SU-DHL-6 (cell line): Measurements from ENCODE around the gene MAML3.

ENCODE experiments used
- H2AFZ ChIP-seq: fragments of 200-600 bp; sonication (generic); 2 replicates; pipeline ENCODE4 v1.6.1; 2014; ENCODE audit warnings: low read depth, mild to moderate bottlenecking, moderate library complexity, mixed read lengths, antibody characterized with exemption, low read length; ENCODE audit not compliant: severe bottlenecking
- H3F3A ChIP-seq: fragments of 200-600 bp; shearing (Covaris generic); 2 replicates; pipeline ENCODE4 v1.6.0; 2016; ENCODE audit warnings: antibody characterized with exemption, mild to moderate bottlenecking; ENCODE audit not compliant: insufficient read depth
- H3K27ac ChIP-seq: fragments of 200-600 bp; sonication (generic); 2 replicates; pipeline ENCODE4 v1.5.1; 2016; ENCODE audit warnings: low read depth, mild to moderate bottlenecking, low read length, moderate library complexity, mixed read lengths
- H3K27me3 ChIP-seq: fragments of 200-600 bp; sonication (generic), shearing (Covaris generic); 2 replicates; pipeline ENCODE4 v1.6.0; 2014; ENCODE audit warnings: mild to moderate bottlenecking, low read length
- H3K36me3 ChIP-seq: fragments of 200-600 bp; sonication (generic); 2 replicates; pipeline ENCODE4 v1.6.1; 2014; ENCODE audit warnings: mild to moderate bottlenecking, low read length, mixed read lengths
- H3K4me2 ChIP-seq: fragments of 300-600, 200-600 bp; shearing (Covaris generic), sonication (generic); 2 replicates; pipeline ENCODE4 v1.6.0; 2014; ENCODE audit warnings: low read length, low read depth, mild to moderate bottlenecking; ENCODE audit not compliant: poor library complexity, severe bottlenecking
- H3K4me3 ChIP-seq: fragments of 200-600 bp; sonication (generic); 2 replicates; pipeline ENCODE4 v1.5.1; 2014; ENCODE audit warnings: antibody characterized with exemption, low read length, mild to moderate bottlenecking, mixed read lengths; ENCODE audit not compliant: insufficient read depth, poor library complexity, severe bottlenecking
- H3K79me2 ChIP-seq: fragments of 200-600 bp; sonication (generic); 2 replicates; pipeline ENCODE4 v1.6.1; 2014; ENCODE audit warnings: mild to moderate bottlenecking, low read length, moderate library complexity; ENCODE audit not compliant: insufficient read depth
- H3K9ac ChIP-seq: fragments of 200-600 bp; sonication (generic); 2 replicates; pipeline ENCODE4 v1.7.0; 2014; ENCODE audit warnings: mild to moderate bottlenecking, low read length
- H3K9me2 ChIP-seq: fragments of 200-600 bp; sonication (generic); replicated peaks from 2 replicates; pipeline ENCODE4 v1.6.1; 2014; ENCODE audit warnings: low read length; ENCODE audit not compliant: insufficient read depth
- H3K9me3 ChIP-seq: fragments of 200-600 bp; sonication (generic); 2 replicates; pipeline ENCODE4 v1.6.1; 2014; ENCODE audit warnings: low read length, mixed read lengths; ENCODE audit not compliant: insufficient read depth
- H4K20me1 ChIP-seq: fragments of 200-600 bp; sonication (generic); 2 replicates; pipeline ENCODE4 v1.6.1; 2014; ENCODE audit warnings: low read depth, mild to moderate bottlenecking, antibody characterized with exemption, low read length, moderate library complexity, mixed read lengths
- EZH2phosphoT487 ChIP-seq: fragments of 200-600 bp; sonication (generic), shearing (Covaris generic); conservative IDR thresholded peaks from 2 replicates; pipeline ENCODE4 v1.6.1; 2018; ENCODE audit warnings: mild to moderate bottlenecking, antibody characterized with exemption, low read length, moderate library complexity, mixed read lengths
- TF ChIP-seq, protein P1 (sequence below): fragments of 200-600 bp; sonication (generic); IDR thresholded peaks from one replicate; pipeline ENCODE4 v1.5.1; 2017; ENCODE audit warnings: antibody characterized with exemption, mild to moderate bottlenecking, low read length, moderate library complexity; ENCODE audit not compliant: insufficient read depth, poor library complexity, severe bottlenecking

MAML3 gene

DNA sequence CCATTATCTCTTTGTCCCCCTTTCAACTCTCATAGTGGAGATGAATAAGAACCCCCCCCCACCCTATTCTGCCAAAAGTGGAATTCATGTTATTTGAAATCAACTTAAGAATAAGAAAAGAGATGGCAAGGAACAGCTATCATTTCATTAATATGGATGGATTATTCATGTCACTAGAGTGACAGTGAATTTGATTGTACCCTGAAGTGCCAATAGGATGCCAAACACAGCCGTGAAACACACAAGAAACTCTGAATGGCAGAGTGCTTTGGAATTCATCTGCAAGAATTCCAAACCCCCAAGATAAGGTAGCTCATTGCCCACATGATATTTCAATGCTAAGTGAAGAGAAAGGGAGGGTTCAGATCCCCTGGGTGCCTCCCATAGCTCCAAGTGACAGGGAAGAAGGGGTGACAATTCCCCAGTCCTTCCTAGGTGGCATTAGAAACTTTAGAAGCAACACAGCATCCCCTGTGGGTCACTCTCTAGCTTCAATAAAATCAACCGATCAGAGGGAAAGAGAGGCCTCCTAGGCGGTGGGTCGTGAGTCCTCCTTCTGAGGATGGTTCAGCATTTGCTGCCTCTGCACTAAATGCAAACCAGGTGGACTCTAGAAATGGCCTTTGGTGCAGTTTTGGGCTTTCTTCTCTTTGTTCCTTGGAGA lies 404.0 kb downstream of the MAML3 start:
- no peak for TF ChIP-seq EZH2phosphoT487
- TF ChIP-seq, protein P1, sequence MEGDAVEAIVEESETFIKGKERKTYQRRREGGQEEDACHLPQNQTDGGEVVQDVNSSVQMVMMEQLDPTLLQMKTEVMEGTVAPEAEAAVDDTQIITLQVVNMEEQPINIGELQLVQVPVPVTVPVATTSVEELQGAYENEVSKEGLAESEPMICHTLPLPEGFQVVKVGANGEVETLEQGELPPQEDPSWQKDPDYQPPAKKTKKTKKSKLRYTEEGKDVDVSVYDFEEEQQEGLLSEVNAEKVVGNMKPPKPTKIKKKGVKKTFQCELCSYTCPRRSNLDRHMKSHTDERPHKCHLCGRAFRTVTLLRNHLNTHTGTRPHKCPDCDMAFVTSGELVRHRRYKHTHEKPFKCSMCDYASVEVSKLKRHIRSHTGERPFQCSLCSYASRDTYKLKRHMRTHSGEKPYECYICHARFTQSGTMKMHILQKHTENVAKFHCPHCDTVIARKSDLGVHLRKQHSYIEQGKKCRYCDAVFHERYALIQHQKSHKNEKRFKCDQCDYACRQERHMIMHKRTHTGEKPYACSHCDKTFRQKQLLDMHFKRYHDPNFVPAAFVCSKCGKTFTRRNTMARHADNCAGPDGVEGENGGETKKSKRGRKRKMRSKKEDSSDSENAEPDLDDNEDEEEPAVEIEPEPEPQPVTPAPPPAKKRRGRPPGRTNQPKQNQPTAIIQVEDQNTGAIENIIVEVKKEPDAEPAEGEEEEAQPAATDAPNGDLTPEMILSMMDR, result no peak
- no peaks in the 10 kb centered on the region for H3K79me2 ChIP-seq
- H3K36me3 ChIP-seq, result no peaks in the 10 kb centered on the region
- H3K4me3 ChIP-seq, result no peak overlapping the region
- no peak overlapping the region for H3K4me2 ChIP-seq
- no peaks in the 10 kb centered on the region for H3K9me2 ChIP-seq
- H4K20me1 ChIP-seq, result no peaks in the 10 kb centered on the region
- H3K27ac ChIP-seq, result no peak overlapping the region
- H3F3A ChIP-seq, result no peaks in the 10 kb centered on the region
- H2AFZ ChIP-seq, result no peak overlapping the region
- H3K9me3 ChIP-seq, result no peaks in the 10 kb centered on the region
- H3K27me3 ChIP-seq, result no peaks in the 10 kb centered on the region
- no peak overlapping the region for H3K9ac ChIP-seq

- Histone ChIP-seq H3K27me3 (no peaks in the 10 kb centered on the region), H2AFZ (no peak overlapping the region), H3K9me2 (no peaks in the 10 kb centered on the region), H3K9ac (no peak overlapping the region), H3K4me3 (no peak overlapping the region), H3F3A (no peaks in the 10 kb centered on the region), H4K20me1 (no peaks in the 10 kb centered on the region), H3K4me2 (no peak overlapping the region), H3K79me2 (no peaks in the 10 kb centered on the region), H3K9me3 (no peaks in the 10 kb centered on the region), H3K27ac (no peak overlapping the region), H3K36me3 (no peaks in the 10 kb centered on the region)
- TF ChIP-seq, protein P1, result no peak
- no peak for TF ChIP-seq EZH2phosphoT487
Observed at GRCh38 chr4:139749338-139749737, 404.6 kb downstream of the MAML3 start.

DNA sequence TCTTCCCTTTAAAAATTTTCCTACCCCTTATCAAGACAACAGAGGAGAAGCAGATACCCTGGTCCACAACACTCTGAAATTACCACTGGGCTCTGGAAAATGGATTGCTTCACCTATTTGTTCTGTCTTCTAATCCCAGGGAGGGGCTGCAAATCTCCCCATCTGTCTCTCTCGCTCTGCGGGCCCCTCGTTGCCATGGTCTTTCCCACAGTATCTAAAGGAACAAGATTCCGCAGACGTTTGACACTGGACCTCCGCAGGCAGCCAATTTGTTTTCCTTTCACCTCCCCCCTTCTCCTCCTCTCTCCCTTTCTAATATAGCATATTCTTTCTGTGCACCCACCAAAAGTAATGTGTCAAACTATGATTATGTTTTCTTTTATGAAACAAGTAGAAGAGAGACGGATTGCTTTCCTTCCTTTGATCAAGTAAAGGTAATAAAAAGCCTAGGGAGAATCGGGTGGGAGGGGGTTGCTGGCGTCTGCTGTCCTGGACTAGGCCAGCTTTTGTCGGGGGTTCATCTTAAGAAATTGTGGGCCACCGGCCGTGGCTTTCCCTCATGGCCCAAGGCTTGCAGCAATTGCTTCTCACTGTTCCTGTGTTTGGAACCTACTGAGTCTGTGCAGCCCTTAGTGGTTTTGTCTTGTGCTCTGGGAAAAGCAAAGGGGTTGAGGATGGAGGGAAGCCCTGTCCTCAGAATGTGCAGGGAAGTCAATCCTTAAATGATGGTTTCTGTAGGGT lies 407.4 kb downstream of the MAML3 start:
- Histone ChIP-seq H3K27me3 (no peaks in the 10 kb centered on the region), H3K4me2 (no peak overlapping the region), H4K20me1 (no peaks in the 10 kb centered on the region), H3K36me3 (no peaks in the 10 kb centered on the region), H3F3A (no peaks in the 10 kb centered on the region), H3K9me3 (no peaks in the 10 kb centered on the region), H3K79me2 (no peaks in the 10 kb centered on the region), H3K27ac (no peak overlapping the region), H3K9ac (no peak overlapping the region), H2AFZ (no peak overlapping the region), H3K4me3 (no peak overlapping the region), H3K9me2 (no peaks in the 10 kb centered on the region)
- TF ChIP-seq EZH2phosphoT487, result no peak

DNA sequence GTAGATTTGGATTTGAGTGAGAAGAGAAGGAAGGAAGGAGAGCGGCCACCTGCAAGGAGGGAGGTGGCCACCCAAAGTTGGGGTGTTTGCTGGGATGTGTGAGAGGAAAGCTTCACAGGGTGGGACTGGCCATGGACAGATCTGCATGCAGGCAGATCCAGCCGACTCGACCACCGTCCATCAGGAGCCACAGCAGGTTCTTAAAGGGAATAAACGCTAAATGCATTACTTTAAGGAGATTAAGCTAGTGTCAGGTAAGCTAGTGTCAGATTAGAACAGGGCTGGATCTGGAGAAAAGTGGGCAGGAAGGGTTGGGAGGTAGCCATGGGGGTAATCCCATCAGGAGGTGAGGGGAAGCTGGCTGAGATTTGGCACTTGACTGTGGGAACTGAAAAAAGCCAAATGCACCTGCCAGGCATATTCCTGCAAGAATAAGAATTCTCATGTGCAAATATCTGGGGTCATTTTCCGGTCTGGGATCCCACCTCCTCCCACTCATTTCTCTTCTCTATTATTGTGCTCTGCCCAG lies 408.8 kb downstream of the MAML3 start:
- H3K27ac ChIP-seq, result no peak overlapping the region
- TF ChIP-seq, protein P1, result no peak
- TF ChIP-seq EZH2phosphoT487, result no peak

More for the DNA sequence above, 408.8 kb downstream of the MAML3 start:
- Histone ChIP-seq H3K9me3 (no peaks in the 10 kb centered on the region), H3K9me2 (no peaks in the 10 kb centered on the region), H3K27me3 (no peaks in the 10 kb centered on the region), H3F3A (no peaks in the 10 kb centered on the region), H2AFZ (no peak overlapping the region), H4K20me1 (no peaks in the 10 kb centered on the region), H3K36me3 (no peaks in the 10 kb centered on the region), H3K4me2 (no peak overlapping the region), H3K79me2 (no peaks in the 10 kb centered on the region), H3K9ac (no peak overlapping the region), H3K4me3 (no peak overlapping the region)
